ENCODE data around the gene CRELD2. TPM values are rescaled to one million over a fixed set of nuclear protein-coding genes. Genes with fewer than 3 reads are reported as not detected.

The CRELD2 gene
- total and polyA plus RNA-seq, 2 of the 8 experiments (the other 6 are each of a cell fraction or from before 2014, with no cell fraction given): 24.5 to 36.6 TPM

- Histone ChIP-seq H3K9me3 (ENCODE audit: insufficient read depth in 2 of 2, low read depth in 1 of 2, low read length in 1 of 2) (no peaks in the 10 kb centered on the region), H3K23me2 (ENCODE audit: low read depth, low read length) (no peaks in the 10 kb centered on the region), H3K4me3 (ENCODE audit: extremely low read depth in 1 of 4, insufficient read depth in 2 of 4, low read depth in 3 of 4, low read length in 4 of 4) (no peak overlapping the region), H4K20me1 (replicated peaks in 1 of 2; ENCODE audit: control insufficient read depth in 1 of 2, insufficient read depth in 2 of 2, low read length in 2 of 2) (peaks cover 0 to 2% of the 10 kb centered on the region in 2 experiments), H3K4me2 (ENCODE audit: insufficient read depth in 1 of 2, low read depth in 2 of 2, low read length in 2 of 2) (no peak overlapping the region), H3K27me3 (replicated peaks in 1 of 4; ENCODE audit: control insufficient read depth in 3 of 4, extremely low read depth in 1 of 4, insufficient read depth in 3 of 4, low read length in 3 of 4) (no peaks in the 10 kb centered on the region), H4K91ac (replicated peaks; ENCODE audit: insufficient read length, low read length) (peak overlapping the region; percentile 91), H3K9ac (replicated peaks in 1 of 4; ENCODE audit: extremely low read depth in 1 of 4, low read depth in 3 of 4, low read length in 3 of 4) (no peak overlapping the region), H2BK15ac (ENCODE audit: low read length) (no peak overlapping the region), H2BK20ac (ENCODE audit: low read length) (no peak overlapping the region; the same call in 1 of the 2 replicates), H2AFZ (ENCODE audit: low read length) (no peak overlapping the region), H3K4me1 (replicated peaks in 1 of 4; ENCODE audit: control insufficient read depth in 3 of 4, insufficient read depth in 4 of 4, low read length in 3 of 4) (peaks cover 0 to 32% (median 17%) of the 10 kb centered on the region in 4 experiments; a peak in 5 of 7 replicates), H3K14ac (ENCODE audit: insufficient read length) (no peak overlapping the region), H2BK120ac (replicated peaks; ENCODE audit: low read depth, low read length) (peak overlapping the region; percentile 22), H3K79me2 (ENCODE audit: control insufficient read depth in 1 of 2, insufficient read depth in 2 of 2, low read length in 2 of 2) (no peaks in the 10 kb centered on the region), H3K18ac (ENCODE audit: extremely low read depth, low read length) (peak overlapping the region; percentile 48), H4K5ac (ENCODE audit: insufficient read length, low read depth, low read length) (no peak overlapping the region), H3K56ac (replicated peaks; ENCODE audit: insufficient read length, low read depth, low read length) (no peak overlapping the region), H3K27ac (ENCODE audit: low read depth, low read length) (no peak overlapping the region), H3K4ac (replicated peaks; ENCODE audit: insufficient read length, low read depth, low read length) (no peak overlapping the region), H2AK5ac (ENCODE audit: low read depth, low read length) (0 out of 2 replicates have a peak overlapping the region, but pooled peaks have one; percentile 39), H3K79me1 (ENCODE audit: low read depth, low read length) (no peaks in the 10 kb centered on the region), H4K8ac (ENCODE audit: extremely low read depth, insufficient read depth, low read length) (no peak overlapping the region; the same call in 1 of the 2 replicates), H3K23ac (ENCODE audit: insufficient read length) (no peak overlapping the region), H2BK5ac (ENCODE audit: low read depth, low read length) (peak overlapping the region; percentile 83; the same call in 1 of the 2 replicates), H2BK12ac (ENCODE audit: low read depth, low read length) (peak overlapping the region; percentile 60; the same call in 1 of the 2 replicates), H3K36me3 (ENCODE audit: control insufficient read depth in 2 of 4, insufficient read depth in 4 of 4, low read length in 3 of 4) (no peaks in the 10 kb centered on the region)
- FAIRE-seq (no peak), DNase-seq (ENCODE audit: low read depth in 1 of 2, low spot score in 2 of 2) (no peak)
- ChIA-PET CTCF (ENCODE audit: partially characterized antibody) (interaction anchor here (0.5 to 2.4 kb wide), 6 partner anchors 17 to 543 kb away, joined by 3 to 11 read pairs (median 4); no protein-coding TSS in a partner anchor), POLR2A (ENCODE audit: partially characterized antibody) (interaction anchor here (1.0 to 1.9 kb wide), 4 partner anchors 9 to 287 kb away, joined by 3 to 10 read pairs (median 6); partner anchors contain the start of gene PIM3)
- WGBS, 2 experiments (ENCODE audit: extremely low coverage in 1 of 2, insufficient coverage in 1 of 2, insufficient read length in 1 of 2, insufficient replicate concordance in 2 of 2, low coverage in 1 of 2, low lambda C conversion rate in 2 of 2, missing lambda C conversion rate in 1 of 2): 87% methylated on average over 12 of the region's 28 CpGs; no CpG with 5 or more reads in 1 of the 2 experiments
- TF ChIP-seq POLR2AphosphoS5 (IDR thresholded peaks at IDR 0.05; ENCODE audit: low read depth, low read length) (no peak), PHF8 (conservative IDR thresholded peaks at IDR 0.05; ENCODE audit: low read depth, low read length) (no peak), MAX (IDR thresholded peaks at IDR 0.05) (no peak), RFX5 (IDR thresholded peaks at IDR 0.05; ENCODE audit: borderline replicate concordance, low read depth, low read length) (no peak), TCF12 (IDR thresholded peaks at IDR 0.05; ENCODE audit: low read depth, low read length) (no peak), SP1 (IDR thresholded peaks at IDR 0.05; ENCODE audit: low read depth, low read length) (no peak), CBX5 (IDR thresholded peaks at IDR 0.05; ENCODE audit: low read depth, low read length) (no peak), ASH2L (IDR thresholded peaks at IDR 0.05; ENCODE audit: low read length) (no peak), RBBP5 (IDR thresholded peaks at IDR 0.05; ENCODE audit: borderline replicate concordance, low read depth, low read length) (no peak), EGR1 (IDR thresholded peaks at IDR 0.05; ENCODE audit: borderline replicate concordance, low read depth, low read length) (no peak), ZNF274 (IDR thresholded peaks at IDR 0.05; ENCODE audit: borderline replicate concordance, extremely low read depth, low read length) (no peak), CREB1 (IDR thresholded peaks at IDR 0.05) (no peak), POLR2A (IDR thresholded peaks at IDR 0.05; ENCODE audit: control extremely low read depth in 1 of 2, low read depth in 2 of 2, low read length in 2 of 2) (no peak), SIX5 (IDR thresholded peaks at IDR 0.05; ENCODE audit: low read depth, low read length) (no peak)
Observed at GRCh38 chr22:49951000-49951677, 32.7 kb downstream of the CRELD2 start.
